ENCODE results near the gene GCA.
A peak's percentile ranks its signal among the peaks of the same experiment; 100 is the strongest.

The GCA gene

GRCh38 chr2:162340822-162341221 is 3.1 kb upstream of the GCA start:
- TF ChIP-seq CTCF (conservative IDR thresholded peaks at IDR 0.05; ENCODE audit: low read depth): no peak
- ChIA-PET CTCF (no interaction called here), POLR2A (ENCODE audit: low non-redundant PET) (no interaction called here)
- no peak overlapping the region for H3K27ac ChIP-seq
- no peak for DNase-seq (ENCODE audit: low spot score)

- ChIA-PET POLR2A (ENCODE audit: low non-redundant PET) (no interaction called here), CTCF (no interaction called here)
- no peak overlapping the region for H3K27ac ChIP-seq
- no peak for TF ChIP-seq CTCF (conservative IDR thresholded peaks at IDR 0.05; ENCODE audit: low read depth)
- no peak for DNase-seq (ENCODE audit: low spot score)
Measured at GRCh38 chr2:162342321-162342720, 1.6 kb upstream of the GCA start.

GRCh38 chr2:162342841-162343240 is 1.1 kb upstream of the GCA start:
- no peak for DNase-seq (ENCODE audit: low spot score)
- TF ChIP-seq CTCF (conservative IDR thresholded peaks at IDR 0.05; ENCODE audit: low read depth): no peak
- POLR2A ChIA-PET (ENCODE audit: low non-redundant PET): no interaction called here
- no peak overlapping the region for H3K27ac ChIP-seq
- CTCF ChIA-PET: interaction anchor here (0.6 kb wide), 1 partner anchor 74 kb away, joined by 4 read pairs; no protein-coding TSS in a partner anchor

DNA sequence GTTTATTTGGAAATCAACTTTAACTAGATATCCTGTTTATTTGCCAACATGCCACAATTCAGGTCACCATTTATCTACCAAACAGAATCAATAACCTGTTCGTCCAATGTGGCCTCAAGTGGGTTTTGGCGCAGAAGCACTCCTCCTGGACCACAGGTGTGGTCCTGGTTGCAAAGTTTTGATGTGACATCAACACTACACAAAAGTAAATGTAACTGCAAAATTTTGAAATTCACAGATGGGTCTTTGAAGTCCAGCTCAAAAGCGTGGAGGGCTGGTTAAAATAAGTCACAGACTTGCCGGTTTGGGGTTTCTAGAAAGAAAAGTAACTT is 474 bp upstream of the GCA start:
- POLR2A ChIA-PET (ENCODE audit: low non-redundant PET): no interaction called here
- no peak for DNase-seq (ENCODE audit: low spot score)
- H3K27ac ChIP-seq: no peak overlapping the region
- TF ChIP-seq CTCF (conservative IDR thresholded peaks at IDR 0.05; ENCODE audit: low read depth): no peak
- CTCF ChIA-PET: interaction anchor here (0.6 to 1.3 kb wide), 4 partner anchors 10 to 73 kb away, joined by 3 to 4 read pairs (median 4); no protein-coding TSS in a partner anchor

GRCh38 chr2:162344617-162344950 is 652 bp downstream of the GCA start:
- H3K27ac ChIP-seq: no peak overlapping the region
- no peak for TF ChIP-seq CTCF (conservative IDR thresholded peaks at IDR 0.05; ENCODE audit: low read depth)
- POLR2A ChIA-PET (ENCODE audit: low non-redundant PET): no interaction called here
- DNase-seq (ENCODE audit: low spot score): peak; percentile 11
- CTCF ChIA-PET: interaction anchor here (0.5 to 1.0 kb wide), 2 partner anchors 46 to 1053 kb away, joined by 3 read pairs; no protein-coding TSS in a partner anchor

DNA sequence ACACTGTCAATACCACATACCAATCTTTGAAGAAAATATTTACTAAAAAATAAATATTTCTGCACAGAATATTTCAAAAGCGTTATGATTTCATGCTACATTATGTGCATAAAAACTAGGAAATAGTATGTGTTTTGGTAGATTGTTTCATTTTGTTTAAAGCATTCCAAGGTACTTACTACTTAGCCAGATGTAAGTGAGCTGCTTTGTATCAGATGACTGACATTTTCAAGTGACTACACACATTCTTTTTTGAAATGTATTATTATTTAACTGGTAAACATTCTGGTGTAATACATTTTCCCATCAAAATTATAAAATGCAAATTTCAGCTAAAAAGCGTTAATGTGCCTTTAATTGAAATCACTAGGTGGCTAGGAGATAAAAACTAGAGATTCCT is 21.5 kb downstream of the GCA start:
- ChIA-PET CTCF (interaction anchor here (0.6 kb wide), 1 partner anchor 394 kb away, joined by 5 read pairs; no protein-coding TSS in a partner anchor), POLR2A (ENCODE audit: low non-redundant PET) (no interaction called here)
- TF ChIP-seq CTCF (conservative IDR thresholded peaks at IDR 0.05; ENCODE audit: low read depth): no peak
- no peak overlapping the region for H3K27ac ChIP-seq
- no peak for DNase-seq (ENCODE audit: low spot score)

DNA sequence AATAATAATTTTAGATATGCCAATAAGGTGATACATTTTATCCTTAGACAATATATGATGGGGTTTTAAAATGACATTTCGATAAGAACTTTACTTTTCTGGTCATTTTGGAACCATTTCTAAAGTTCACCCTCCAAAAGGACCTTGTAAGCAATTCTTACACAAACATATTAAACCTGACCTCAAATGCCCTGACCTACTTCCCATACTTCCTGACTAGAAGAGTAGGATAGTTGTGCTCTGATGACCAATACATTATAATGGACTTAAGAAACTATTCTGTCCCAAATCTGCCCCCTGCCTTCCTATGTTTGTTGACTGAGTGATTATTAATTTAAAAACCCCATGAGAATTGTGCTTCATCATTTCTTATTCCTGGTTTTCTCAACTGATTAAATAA is 24.6 kb downstream of the GCA start:
- POLR2A ChIA-PET (ENCODE audit: low non-redundant PET): no interaction called here
- no peak overlapping the region for H3K27ac ChIP-seq
- TF ChIP-seq CTCF (conservative IDR thresholded peaks at IDR 0.05; ENCODE audit: low read depth): no peak
- DNase-seq (ENCODE audit: low spot score): no peak
- CTCF ChIA-PET: no interaction called here
